ENCODE results near the gene PML. TPM values are rescaled to one million over a fixed set of nuclear protein-coding genes. Genes with fewer than 3 reads are reported as not detected.

PML gene
- polyA plus RNA-seq, 1 of the 3 experiments (the other 2 are of a cell fraction), result 18.4 TPM

- H3K79me2 ChIP-seq (ENCODE audit: insufficient read depth), result peaks cover 31% of the 10 kb centered on the region
- peak; percentile 99 for DNase-seq
- peaks cover 36 to 50% of the 10 kb centered on the region in 2 experiments for H3K4me1 ChIP-seq (ENCODE audit: control insufficient read depth in 1 of 2, insufficient read depth in 2 of 2, low read depth in 1 of 2, low read length in 1 of 2)
- ChIA-PET POLR2A (no interaction called here), CTCF (interaction anchor here (0.6 to 5.1 kb wide), 16 partner anchors 9 to 1657 kb away, joined by 3 to 37 read pairs (median 3); partner anchors contain the start of gene CLK3)
- no peaks in the 10 kb centered on the region for H3K27me3 ChIP-seq (ENCODE audit: insufficient read depth)
- H2AFZ ChIP-seq (ENCODE audit: low read depth), result peak within 1 kb of the TSS; percentile 86
- no peaks in the 10 kb centered on the region for H3K9me2 ChIP-seq
- H3K36me3 ChIP-seq (replicated peaks in 1 of 2; ENCODE audit: control insufficient read depth in 1 of 2, insufficient read depth in 2 of 2, low read length in 1 of 2), result no peaks in the 10 kb centered on the region
- 5% methylated on average over 6 of the region's 72 CpGs for WGBS (ENCODE audit: low lambda C conversion rate)
- peak within 1 kb of the TSS; percentile 94 for H3K4me2 ChIP-seq
- H3K9ac ChIP-seq, result peak within 1 kb of the TSS; percentile 55; the same call in 1 of the 2 replicates
- H4K20me1 ChIP-seq (ENCODE audit: insufficient read depth), result no peaks in the 10 kb centered on the region; the same call in 1 of the 2 replicates
- peak within 1 kb of the TSS; percentile 71 to 83 for H3K4me3 ChIP-seq (ENCODE audit: low read depth in 2 of 2, low read length in 1 of 2)
- peak within 1 kb of the TSS; percentile 20 to 44; a peak in 3 of 4 replicates for H3K27ac ChIP-seq (ENCODE audit: low read depth in 2 of 2, low read length in 1 of 2)
- H3K9me3 ChIP-seq, result no peaks in the 10 kb centered on the region
- H3F3A ChIP-seq (replicated peaks; ENCODE audit: insufficient read depth), result peaks cover 18% of the 10 kb centered on the region
- TF ChIP-seq USF1 (IDR thresholded peaks at IDR 0.05; ENCODE audit: borderline replicate concordance, low read depth), result no peak
- no peak; the same call in 1 of the 2 replicates for TF ChIP-seq RXRA (IDR thresholded peaks at IDR 0.05; ENCODE audit: borderline replicate concordance, low read depth)
- no peak for TF ChIP-seq FOSL2 (IDR thresholded peaks at IDR 0.05; ENCODE audit: borderline replicate concordance, low read depth)
- no peak for TF ChIP-seq REST (IDR thresholded peaks at IDR 0.05; ENCODE audit: low read depth, low read length)
- peak; percentile 49; the same call in 1 of the 2 replicates for TF ChIP-seq RCOR1 (IDR thresholded peaks at IDR 0.05; ENCODE audit: low read length)
- TF ChIP-seq IRF3 (IDR thresholded peaks at IDR 0.05; ENCODE audit: low read depth, low read length), result no peak
- no peak for TF ChIP-seq FOXJ3 (CRISPR knock-in tag; IDR thresholded peaks at IDR 0.05)
- TF ChIP-seq GABPA (IDR thresholded peaks at IDR 0.05; ENCODE audit: low read depth), result peak; percentile 80
- no peak; the same call in 1 of the 2 replicates for TF ChIP-seq SMC3 (IDR thresholded peaks at IDR 0.05; ENCODE audit: low read depth, low read length)
- TF ChIP-seq TEAD4 (IDR thresholded peaks at IDR 0.05; ENCODE audit: borderline replicate concordance, insufficient read depth), result no peak
- peak; percentile 66; the same call in 1 of the 2 replicates for TF ChIP-seq TAF1 (IDR thresholded peaks at IDR 0.05; ENCODE audit: borderline replicate concordance, low read depth, low read length)
- TF ChIP-seq SIN3A (IDR thresholded peaks at IDR 0.05; ENCODE audit: borderline replicate concordance, low read depth, low read length), result peak; percentile 98
- TF ChIP-seq CHD2 (IDR thresholded peaks at IDR 0.05; ENCODE audit: low read length, partially characterized antibody), result peak; percentile 80
- TF ChIP-seq MXI1 (IDR thresholded peaks at IDR 0.05; ENCODE audit: low read depth, low read length), result peak; percentile 100
- TF ChIP-seq ELF1 (IDR thresholded peaks at IDR 0.05), result peak; percentile 84
- no peak for TF ChIP-seq EZH2phosphoT487 (IDR thresholded peaks at IDR 0.05; ENCODE audit: borderline replicate concordance, low read depth)
- TF ChIP-seq NRF1 (IDR thresholded peaks at IDR 0.05; ENCODE audit: low read depth, low read length), result peak; percentile 65
- TF ChIP-seq GATA2 (CRISPR knock-in tag; IDR thresholded peaks at IDR 0.05), result no peak
- TF ChIP-seq CTCF (IDR thresholded peaks at IDR 0.05), result peak; percentile 81
- peak; percentile 20; the same call in 1 of the 2 replicates for TF ChIP-seq POLR2AphosphoS5 (IDR thresholded peaks at IDR 0.05; ENCODE audit: low read depth, low read length)
- no peak; the same call in 1 of the 2 replicates for TF ChIP-seq TCF12 (IDR thresholded peaks at IDR 0.05)
- TF ChIP-seq YY1 (IDR thresholded peaks at IDR 0.05; ENCODE audit: low read depth), result 0 out of 2 replicates have a peak, but pooled peaks have one; percentile 36
- no peak for TF ChIP-seq FOXM1 (IDR thresholded peaks at IDR 0.05; ENCODE audit: low read depth)
- TF ChIP-seq MEF2A (IDR thresholded peaks at IDR 0.05; ENCODE audit: borderline replicate concordance, low read depth), result no peak
Observed at GRCh38 chr15:73991726-73992593, 2.6 kb upstream of the PML start, which contains the start of gene STOML1. STOML1 (minus strand) TSS chr15:73992295; CDS start chr15:73992223, 72 bp downstream.
